Pancreas (tissue), 10 donors: Measurements from ENCODE around the gene ST6GALNAC5. TPM values are rescaled to one million over a fixed set of nuclear protein-coding genes. Genes with fewer than 3 reads are reported as not detected.
"Not testable (repeated sequence)": the region's sequence is repeated elsewhere in the genome, so short reads cannot be mapped to it uniquely, and the experiment has no call there.

ENCODE experiments used
- ATAC-seq, 4 donors: fragments of 200-7000 bp; cut with Tn5 transposase; one replicate each; pipeline versions ENCODE4 v1.8.0 to v1.9.1; 2020; ENCODE audit warnings: mild to moderate bottlenecking in 4 of 4, moderate library complexity in 4 of 4
- DNase-seq, 6 donors: peaks; one replicate each; pipeline ENCODE4 v3.0.0-alpha.2; 2020
- FAIRE-seq: peaks from 2 replicates; lab custom pipeline; 2012; peaks lifted over from hg19 to GRCh38; lab: Jason Lieb, UNC
- H3K27ac ChIP-seq, 4 donors: fragments of 200-600 bp; sonication (generic); 1 replicate in 3 of 4; 2 replicates in 1 of 4; pipeline versions ENCODE4 v1.5.0 to v1.8.0; 2020
- H3K27me3 ChIP-seq, 4 donors: fragments of 200-600 bp; one replicate each; pipeline ENCODE4 v1.8.0; 2021
- H3K36me3 ChIP-seq, 3 donors: fragments of 200-600 bp; sonication (generic) in 1 of 3; one replicate each; pipeline versions ENCODE4 v1.5.0 to v1.8.0; 2020 to 2021
- H3K4me1 ChIP-seq, 3 donors: fragments of 200-600 bp; one replicate each; pipeline ENCODE4 v1.8.0; 2021
- H3K4me3 ChIP-seq, 4 donors: fragments of 200-600 bp; sonication (generic) in 2 of 4; one replicate each; pipeline versions ENCODE4 v1.5.0 to v1.8.0; 2020 to 2021
- H3K9me3 ChIP-seq, 4 donors: fragments of 200-600 bp; one replicate each; pipeline ENCODE4 v1.8.0; 2021
- CTCF ChIP-seq, 4 donors: fragments of 200-600 bp; sonication (generic) in 3 of 4; IDR thresholded peaks; one replicate each; pipeline versions ENCODE4 v1.5.0 to v1.8.0; 2021; ENCODE audit warnings: antibody characterized with exemption in 4 of 4
- WGBS, 2 donors: extraction: QIAGEN DNeasy Blood & Tissue Kit; methylation state at CpG; one replicate each; pipeline ENCODE4 v1.1.7; 2013; 5-methylcytosine and 5-hydroxymethylcytosine counted together
- intact Hi-C, 3 donors: fragments of 100-400 bp; cut with DNase I; formaldehyde crosslinking; loops; one replicate each; pipeline versions ENCODE4 v1.11.1 to v1.14.2; 2022
- polyA plus RNA-seq, 2 donors: library from polyadenylated mRNA; stranded (reverse); fragments of 200-250 nt; gene quantifications; one replicate each; pipeline ENCODE4 v1.2.3, GENCODE V29; 2013
- total RNA-seq, 6 donors: library from RNA; stranded (reverse); fragmentation: NEBNext Ultra II Directional in 4 of 6; extraction: Animal tissue kit (Norgen Biotek cat#: 25700) in 4 of 6; gene quantifications; one replicate each; pipeline versions ENCODE4 v1.2.1 to v1.2.4, GENCODE V29; 2021 to 2023
- donor health status: healthy with polysubstance abuse.
- donor health status: DM: no; HTN: no; CAD: no; lungs with moderate emphysema.
- donor health status: DM: no; HTN: no; CAD: no.
- donor health status: control.
- donor health status: control.
- donor health status: Bipolar disorder and iron deficiency.
- donor health status: DM: yes; HTN: yes; CAD: no.
- donor health status: DM: no; HTN: no; CAD: no.
- donor health status: DM: no; HTN: no; CAD: no.
- donor health status: DM: yes; HTN: yes; CAD: no.

The ST6GALNAC5 gene
- total RNA-seq (1 to 10 TPM in 1 of 6 donors, under 1 TPM in 5; 0.20 to 2.0 (median 0.43) TPM), polyA plus RNA-seq (1 to 10 TPM in 1 of 2 donors, under 1 TPM in 1; 0.76 to 3.1 TPM)

- 1% methylated on average over 50 of the region's 50 CpGs for WGBS, 2 donors
- peaks cover 0 to 8% (median 3%) of the 10 kb centered on the region in 3 donors for H3K4me1 ChIP-seq
- no peak for FAIRE-seq
- no peaks in the 10 kb centered on the region for H3K36me3 ChIP-seq
- H3K27me3 ChIP-seq: peaks cover 0 to 29% (median 2%) of the 10 kb centered on the region in 4 donors
- DNase-seq: peak in 3 of 6 donors; percentile 12 to 54 (median 42)
- ATAC-seq: peak in 3 of 4 donors; percentile 51 to 67 (median 65)
- no peak for TF ChIP-seq CTCF (IDR thresholded peaks at IDR 0.05)
- H3K27ac ChIP-seq: no peak within 1 kb of the TSS
- peak within 1 kb of the TSS in 2 of 4 donors; percentile 11 to 41 for H3K4me3 ChIP-seq
- intact Hi-C loops: no loop called here
- H3K9me3 ChIP-seq: no peaks in the 10 kb centered on the region
Observed at GRCh38 chr1:76867342-76868130, at the start of gene ST6GALNAC5. Gene ST6GALNAC5 (plus strand): TSS chr1:76867480.

GRCh38 chr1:76820028-76820427 lies 47.3 kb upstream of the ST6GALNAC5 start:
- intact Hi-C loops: no loop called here
- DNase-seq (no peak), FAIRE-seq (no peak), ATAC-seq (no peak)
- H3K4me3 ChIP-seq: no peak overlapping the region
- TF ChIP-seq CTCF (IDR thresholded peaks at IDR 0.05): no peak
- H3K27me3 ChIP-seq: no peaks in the 10 kb centered on the region
- no peaks in the 10 kb centered on the region for H3K4me1 ChIP-seq
- H3K27ac ChIP-seq: no peak overlapping the region
- 53 to 55% methylated on average over 2 of the region's 2 CpGs for WGBS, 2 donors
- no peaks in the 10 kb centered on the region for H3K36me3 ChIP-seq
- no peaks in the 10 kb centered on the region for H3K9me3 ChIP-seq

GRCh38 chr1:76822961-76823360 lies 44.3 kb upstream of the ST6GALNAC5 start:
- H3K27me3 ChIP-seq, intact Hi-C loops, H3K4me1 ChIP-seq, H3K4me3 ChIP-seq, H3K27ac ChIP-seq, H3K9me3 ChIP-seq, H3K36me3 ChIP-seq, FAIRE-seq, ATAC-seq, DNase-seq: not testable (repeated sequence)

GRCh38 chr1:76824106-76824505 lies 43.2 kb upstream of the ST6GALNAC5 start:
- Histone ChIP-seq H3K27ac (no peak overlapping the region), H3K9me3 (no peaks in the 10 kb centered on the region), H3K4me1 (no peaks in the 10 kb centered on the region), H3K27me3 (no peaks in the 10 kb centered on the region), H3K36me3 (no peaks in the 10 kb centered on the region), H3K4me3 (no peak overlapping the region)
- ATAC-seq (no peak), DNase-seq (no peak), FAIRE-seq (no peak)
- no peak for TF ChIP-seq CTCF (IDR thresholded peaks at IDR 0.05)
- intact Hi-C loops: no loop called here

- no peaks in the 10 kb centered on the region for H3K27me3 ChIP-seq
- 47 to 58% methylated on average over 4 of the region's 4 CpGs for WGBS, 2 donors
- FAIRE-seq (no peak), DNase-seq (no peak), ATAC-seq (no peak)
- no peak overlapping the region for H3K27ac ChIP-seq
- no peaks in the 10 kb centered on the region for H3K4me1 ChIP-seq
- no peak overlapping the region for H3K4me3 ChIP-seq
- intact Hi-C loops: no loop called here
- no peak for TF ChIP-seq CTCF (IDR thresholded peaks at IDR 0.05)
- no peaks in the 10 kb centered on the region for H3K36me3 ChIP-seq
- no peaks in the 10 kb centered on the region for H3K9me3 ChIP-seq
Observed at GRCh38 chr1:76826072-76826845, 41.0 kb upstream of the ST6GALNAC5 start.
